PC-9 (cell line): Measurements from ENCODE around the gene PRR33. TPM values are rescaled to one million over a fixed set of nuclear protein-coding genes. Genes with fewer than 3 reads are reported as not detected.

Experiments used
- BruUV-seq: library from RNA; stranded (reverse); fragments of 400-500 nt; replicated peaks from 2 replicates; lab custom pipeline; 2021; lab: Mats Ljungman, UMichigan
- CTCF ChIA-PET: fragments of 300-600 bp; sonication (Branson Sonifier 250); formaldehyde crosslinking; loops from one replicate; lab custom pipeline; 2022; ENCODE audit warnings: antibody characterized with exemption; lab: Charles Lee
- POLR2A ChIA-PET: fragments of 300-600 bp; sonication (Branson Sonifier 250); formaldehyde crosslinking; loops from one replicate; lab custom pipeline; 2022; ENCODE audit warnings: antibody characterized with exemption; ENCODE audit not compliant: unreplicated experiment; lab: Charles Lee
- DNase-seq, 2 experiments: peaks; one replicate each; pipeline versions ENCODE4 v3.0.0 to v3.0.0-alpha.2; 2015 to 2022; ENCODE audit warnings: mixed read lengths in 1 of 2
- H2AFZ ChIP-seq: fragments of 200-600 bp; sonication (generic); 2 replicates; pipeline ENCODE4 v1.8.1; 2017; ENCODE audit warnings: antibody characterized with exemption
- H3F3A ChIP-seq: fragments of 200-600 bp; sonication (generic); 2 replicates; pipeline ENCODE4 v1.8.1; 2017; ENCODE audit warnings: antibody characterized with exemption, mild to moderate bottlenecking, low read depth; ENCODE audit not compliant: insufficient read depth
- H3K27ac ChIP-seq: fragments of 200-600 bp; sonication (generic); 2 replicates; pipeline ENCODE4 v1.6.1; 2016; ENCODE audit warnings: mixed run types
- H3K27me3 ChIP-seq: fragments of 200-600 bp; sonication (generic); 2 replicates; pipeline ENCODE4 v1.6.1; 2016; ENCODE audit warnings: low read depth, mixed run types; ENCODE audit not compliant: insufficient read depth
- H3K36me3 ChIP-seq: fragments of 200-600 bp; sonication (generic); 2 replicates; pipeline ENCODE4 v1.6.1; 2016; ENCODE audit warnings: low read depth, mixed run types
- H3K4me1 ChIP-seq: fragments of 200-600 bp; sonication (generic); replicated peaks from 2 replicates; pipeline ENCODE4 v1.6.1; 2016; ENCODE audit warnings: mixed run types; ENCODE audit not compliant: insufficient read depth
- H3K4me2 ChIP-seq: fragments of 200-600 bp; sonication (generic); 2 replicates; pipeline ENCODE4 v1.6.1; 2017; ENCODE audit warnings: mixed run types
- H3K4me3 ChIP-seq: fragments of 200-600 bp; sonication (generic); 2 replicates; pipeline ENCODE4 v1.6.1; 2016; ENCODE audit warnings: mixed run types
- H3K79me2 ChIP-seq: fragments of 200-600 bp; sonication (generic); 2 replicates; pipeline ENCODE4 v1.6.1; 2017; ENCODE audit warnings: low read depth, mixed run types
- H3K9me2 ChIP-seq: fragments of 200-600 bp; sonication (generic); 2 replicates; pipeline ENCODE4 v1.8.1; 2017; ENCODE audit warnings: mild to moderate bottlenecking; ENCODE audit not compliant: insufficient read depth
- H3K9me3 ChIP-seq: fragments of 200-600 bp; sonication (generic); 2 replicates; pipeline ENCODE4 v1.8.1; 2016; ENCODE audit warnings: low read depth; ENCODE audit not compliant: insufficient read depth
- H4K20me1 ChIP-seq: fragments of 200-600 bp; sonication (generic); 2 replicates; pipeline ENCODE4 v1.8.1; 2017; ENCODE audit not compliant: insufficient read depth
- CTCF ChIP-seq: fragments of 200-600 bp; sonication (generic); conservative IDR thresholded peaks from 2 replicates; pipeline ENCODE4 v1.6.1; 2017; ENCODE audit warnings: mixed run types, antibody characterized with exemption, mild to moderate bottlenecking, moderate library complexity
- EZH2 ChIP-seq: fragments of 200-600 bp; sonication (generic); IDR thresholded peaks from 2 replicates; pipeline ENCODE4 v1.8.0; 2017; ENCODE audit warnings: antibody characterized with exemption, low read depth
- intact Hi-C: fragments of 100-400 bp; cut with micrococcal nuclease; formaldehyde crosslinking; loops from one replicate; pipeline ENCODE4 v1.10.0; 2022; ENCODE audit not compliant: unreplicated experiment
- total RNA-seq: library from RNA; stranded (reverse); gene quantifications from 2 replicates; pipeline ENCODE4 v1.2.3, GENCODE V29; 2021

Gene PRR33
- total RNA-seq, 1 experiment from 2014 or later: not detected

DNA sequence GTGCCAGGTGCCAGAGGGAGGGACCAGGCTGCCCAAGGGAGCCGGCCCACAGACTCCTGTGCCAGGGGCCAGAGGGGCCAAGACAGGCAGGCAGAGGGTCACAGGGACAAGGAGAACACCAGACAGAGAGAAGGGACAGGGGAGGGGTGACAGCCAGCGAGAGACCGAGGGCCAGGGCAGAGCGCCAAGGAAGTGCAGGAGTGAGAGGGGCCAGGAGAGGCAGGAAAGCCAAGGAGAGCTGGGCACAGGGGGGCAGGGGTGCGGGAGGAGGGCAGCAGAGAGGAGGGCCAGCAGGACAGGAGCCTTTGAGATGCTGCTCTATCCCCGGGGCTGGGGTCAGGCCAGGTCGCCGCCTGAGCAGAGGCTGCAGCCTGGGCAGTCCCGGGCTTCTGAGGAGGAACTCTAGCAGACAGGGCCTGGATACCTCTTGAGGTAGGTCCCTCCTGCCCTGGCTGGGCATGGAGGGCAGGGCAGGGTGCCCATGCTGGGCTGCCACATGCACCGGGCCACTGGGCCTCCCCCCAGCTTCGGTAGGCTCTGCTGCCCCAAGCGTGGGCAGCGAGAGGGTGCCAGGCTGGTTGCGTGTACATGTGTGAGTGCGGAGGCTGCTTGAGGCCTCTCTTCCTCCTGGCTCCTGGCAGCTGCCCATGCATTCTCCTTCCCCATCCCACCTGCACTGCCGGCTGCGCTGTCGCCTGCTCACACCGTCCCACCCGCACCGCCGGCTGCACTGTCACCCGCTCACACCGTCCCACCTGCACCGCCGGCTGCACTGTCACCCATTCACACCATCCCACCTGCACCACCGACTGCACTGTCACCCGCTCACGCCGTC lies 26.6 kb downstream of the PRR33 start:
- H3K4me3 ChIP-seq: no peak overlapping the region
- CTCF ChIA-PET: no interaction called here
- BruUV-seq: no TSS peak
- TF ChIP-seq EZH2 (no peak), CTCF (no peak)
- no peaks in the 10 kb centered on the region for H3F3A ChIP-seq
- H3K9me3 ChIP-seq: no peaks in the 10 kb centered on the region
- 0 out of 2 replicates have a peak, but pooled peaks cover 1% of the 10 kb centered on the region for H3K27me3 ChIP-seq
- no peaks in the 10 kb centered on the region for H3K36me3 ChIP-seq
- no peaks in the 10 kb centered on the region for H3K79me2 ChIP-seq
- POLR2A ChIA-PET: no interaction called here
- no peaks in the 10 kb centered on the region for H3K9me2 ChIP-seq
- intact Hi-C loops: no loop called here
- H2AFZ ChIP-seq: no peak overlapping the region
- DNase-seq: no peak
- H3K27ac ChIP-seq: no peak overlapping the region
- no peak overlapping the region for H3K4me2 ChIP-seq
- peaks cover 18% of the 10 kb centered on the region for H3K4me1 ChIP-seq
- H4K20me1 ChIP-seq: no peaks in the 10 kb centered on the region

DNA sequence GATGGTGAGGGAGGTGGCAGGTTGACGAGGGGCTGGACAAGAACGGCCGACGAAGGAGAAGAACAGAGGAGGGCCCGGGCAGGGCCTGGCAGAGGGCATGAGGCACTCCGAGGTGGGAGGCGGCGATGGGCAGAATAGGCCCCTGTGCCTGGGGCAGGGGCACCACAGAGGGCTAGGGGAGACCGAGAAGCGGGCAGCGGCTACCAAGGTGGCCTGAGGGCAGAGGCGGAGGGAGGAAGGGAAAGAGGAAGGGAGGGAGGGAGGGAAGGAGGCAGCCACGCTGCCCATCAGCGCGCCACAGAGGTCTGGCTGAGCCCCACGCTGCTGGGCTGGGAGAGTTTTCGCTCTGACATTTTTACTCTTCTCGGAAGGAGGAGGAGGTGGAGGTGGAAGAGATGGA lies 27.5 kb downstream of the PRR33 start:
- POLR2A ChIA-PET: no interaction called here
- no peak overlapping the region for H3K4me3 ChIP-seq
- H3K9me3 ChIP-seq: no peaks in the 10 kb centered on the region
- no TSS peak for BruUV-seq
- no peak overlapping the region for H2AFZ ChIP-seq
- no peaks in the 10 kb centered on the region for H3K27me3 ChIP-seq
- peaks cover 18% of the 10 kb centered on the region for H3K4me1 ChIP-seq
- H4K20me1 ChIP-seq: no peaks in the 10 kb centered on the region
- H3K27ac ChIP-seq: no peak overlapping the region
- no peak for TF ChIP-seq EZH2
- TF ChIP-seq CTCF: no peak
- no peak for DNase-seq
- H3K79me2 ChIP-seq: no peaks in the 10 kb centered on the region
- no peaks in the 10 kb centered on the region for H3F3A ChIP-seq
- no peaks in the 10 kb centered on the region for H3K36me3 ChIP-seq
- intact Hi-C loops: no loop called here
- peak overlapping the region; percentile 75 for H3K4me2 ChIP-seq
- CTCF ChIA-PET: no interaction called here
- no peaks in the 10 kb centered on the region for H3K9me2 ChIP-seq

DNA sequence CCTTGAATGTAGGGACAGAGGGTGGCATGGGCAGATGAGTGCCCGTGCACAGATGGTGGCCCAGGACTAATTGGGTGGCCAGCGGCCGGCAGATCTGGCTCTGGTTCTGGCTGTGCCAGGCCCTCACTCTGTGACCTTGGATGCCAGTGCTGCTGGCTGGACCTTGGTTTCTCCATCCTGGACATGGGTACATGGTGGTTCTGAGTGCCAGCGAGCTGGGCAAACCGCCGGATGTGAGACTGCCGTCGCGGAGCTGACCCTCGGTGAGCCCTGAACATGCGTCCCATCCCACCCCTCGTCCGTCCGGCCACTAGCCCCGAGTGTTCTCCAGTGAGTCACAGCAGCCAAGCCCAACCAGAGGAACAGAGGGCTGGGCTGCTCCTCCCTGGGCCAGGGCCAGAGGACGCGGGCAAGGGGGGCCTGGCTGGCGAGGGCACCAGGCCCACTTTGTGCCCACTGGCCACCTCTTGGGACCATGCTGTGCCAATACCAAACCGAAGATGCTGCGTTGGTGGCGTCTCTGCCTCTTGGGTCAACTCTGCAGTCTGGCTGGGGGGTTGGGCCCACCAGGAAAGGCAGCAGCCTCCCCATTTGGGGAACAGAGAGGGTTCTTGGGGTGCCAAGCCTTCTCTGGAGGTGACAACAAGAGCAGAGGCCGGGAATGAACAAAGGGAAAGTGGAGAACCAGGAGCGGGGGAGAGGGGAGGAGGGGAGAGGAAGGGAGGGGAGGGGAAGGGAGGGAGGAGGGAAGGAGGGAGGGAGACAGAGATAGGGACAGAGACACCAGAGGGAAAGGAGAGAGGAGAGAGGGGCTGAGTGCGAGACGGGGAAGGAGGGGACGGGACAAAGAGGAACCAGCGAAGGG lies 28.1 kb downstream of the PRR33 start:
- CTCF ChIA-PET: no interaction called here
- DNase-seq: peak; percentile 68 to 81
- BruUV-seq: TSS peak; percentile 65
- H3K9me3 ChIP-seq: no peaks in the 10 kb centered on the region
- H3F3A ChIP-seq: no peaks in the 10 kb centered on the region
- peak overlapping the region; percentile 26; the same call in 1 of the 2 replicates for H3K4me3 ChIP-seq
- no peaks in the 10 kb centered on the region for H4K20me1 ChIP-seq
- POLR2A ChIA-PET: interaction anchor here (0.6 kb wide), 1 partner anchor 154 kb away, joined by 5 read pairs; no protein-coding TSS in a partner anchor
- H3K27ac ChIP-seq: peak overlapping the region; percentile 57; the same call in 1 of the 2 replicates
- H3K36me3 ChIP-seq: no peaks in the 10 kb centered on the region
- H3K4me2 ChIP-seq: peak overlapping the region; percentile 75
- H3K79me2 ChIP-seq: no peaks in the 10 kb centered on the region
- TF ChIP-seq CTCF (no peak), EZH2 (no peak)
- no peak overlapping the region for H2AFZ ChIP-seq
- intact Hi-C loops: no loop called here
- H3K9me2 ChIP-seq: no peaks in the 10 kb centered on the region
- H3K27me3 ChIP-seq: no peaks in the 10 kb centered on the region
- peaks cover 18% of the 10 kb centered on the region for H3K4me1 ChIP-seq
